ENCODE measurements around the gene FERMT1. TPM values are rescaled to one million over a fixed set of nuclear protein-coding genes. Genes with fewer than 3 reads are reported as not detected.
"Not testable (repeated sequence)": the region's sequence is repeated elsewhere in the genome, so short reads cannot be mapped to it uniquely, and the experiment has no call there.

FERMT1 gene
- total RNA-seq, 2 donors from 2014 or later: 0.34 to 0.37 TPM

- H3K9me3 Mint-ChIP-seq: no peaks in the 10 kb centered on the region
- H3K4me3 Mint-ChIP-seq: no peak overlapping the region
- H3K27me3 Mint-ChIP-seq (ENCODE audit: low read depth): peaks cover 27% of the 10 kb centered on the region
These were observed 66.8 kb downstream of the FERMT1 start for GRCh38 chr20:6055981-6056569.

GRCh38 chr20:6055161-6055783, 67.6 kb downstream of the FERMT1 start:
- no peaks in the 10 kb centered on the region for H3K36me3 Mint-ChIP-seq (ENCODE audit: insufficient read depth in 2 of 2)
- peaks cover 6% of the 10 kb centered on the region for H3K4me1 Mint-ChIP-seq (ENCODE audit: low read depth)
- ATAC-seq (replicated peaks in 1 of 2) (no peak), DNase-seq (no peak)
- H3K27ac Mint-ChIP-seq: no peak overlapping the region
- H3K27me3 Mint-ChIP-seq (ENCODE audit: low read depth): peaks cover 35% of the 10 kb centered on the region
- no peak overlapping the region for H3K4me3 Mint-ChIP-seq
- no peaks in the 10 kb centered on the region for H3K9me3 Mint-ChIP-seq

More at GRCh38 chr20:6055981-6056569, 66.8 kb downstream of the FERMT1 start:
- peaks cover 6% of the 10 kb centered on the region for H3K4me1 Mint-ChIP-seq (ENCODE audit: low read depth)
- no peak overlapping the region for H3K27ac Mint-ChIP-seq
- ATAC-seq (replicated peaks in 1 of 2): no peak
- no peaks in the 10 kb centered on the region for H3K36me3 Mint-ChIP-seq (ENCODE audit: insufficient read depth in 2 of 2)
- no peak for DNase-seq

- peaks cover 41% of the 10 kb centered on the region for H3K27me3 Mint-ChIP-seq (ENCODE audit: low read depth)
- not testable (repeated sequence) for H3K9me3 Mint-ChIP-seq; ATAC-seq (replicated peaks in 1 of 2); H3K36me3 Mint-ChIP-seq (ENCODE audit: insufficient read depth in 2 of 2); H3K4me1 Mint-ChIP-seq (ENCODE audit: low read depth); H3K4me3 Mint-ChIP-seq; DNase-seq; H3K27ac Mint-ChIP-seq
These were observed 68.2 kb downstream of the FERMT1 start for GRCh38 chr20:6054689-6055051.

GRCh38 chr20:6053776-6054688, 68.8 kb downstream of the FERMT1 start, which contains the start of gene LRRN4:
Gene LRRN4, minus strand, starts transcription at chr20:6054060. Its CDS starts 1,261 bp downstream, at chr20:6052799.
- Mint-ChIP-seq H3K36me3 (ENCODE audit: insufficient read depth in 2 of 2) (no peaks in the 10 kb centered on the region), H3K9me3 (no peaks in the 10 kb centered on the region), H3K27me3 (ENCODE audit: low read depth) (peaks cover 38% of the 10 kb centered on the region), H3K27ac (no peak within 1 kb of the TSS), H3K4me3 (peak within 1 kb of the TSS; percentile 4 to 61), H3K4me1 (ENCODE audit: low read depth) (peaks cover 6% of the 10 kb centered on the region)
- DNase-seq: no peak
- no peak for ATAC-seq (replicated peaks in 1 of 2)

GRCh38 chr20:6053064-6053775, 69.6 kb downstream of the FERMT1 start:
- Mint-ChIP-seq H3K27ac (no peak overlapping the region), H3K4me3 (peak overlapping the region; percentile 4 to 61), H3K36me3 (ENCODE audit: insufficient read depth in 2 of 2) (no peaks in the 10 kb centered on the region), H3K9me3 (no peaks in the 10 kb centered on the region), H3K4me1 (ENCODE audit: low read depth) (peaks cover 6% of the 10 kb centered on the region), H3K27me3 (ENCODE audit: low read depth) (peaks cover 32% of the 10 kb centered on the region)
- DNase-seq (no peak), ATAC-seq (replicated peaks in 1 of 2) (no peak)

- no peak overlapping the region for H3K27ac Mint-ChIP-seq
- no peak for DNase-seq
- no peaks in the 10 kb centered on the region for H3K36me3 Mint-ChIP-seq (ENCODE audit: insufficient read depth in 2 of 2)
- H3K27me3 Mint-ChIP-seq (ENCODE audit: low read depth): peaks cover 32% of the 10 kb centered on the region
- no peak for ATAC-seq (replicated peaks in 1 of 2)
- H3K4me1 Mint-ChIP-seq (ENCODE audit: low read depth): peaks cover 6% of the 10 kb centered on the region
- peak overlapping the region in 1 of 2 donors; percentile 72 for H3K4me3 Mint-ChIP-seq
- no peaks in the 10 kb centered on the region for H3K9me3 Mint-ChIP-seq
These were observed 71.3 kb downstream of the FERMT1 start for GRCh38 chr20:6051505-6051904.

- Mint-ChIP-seq H3K27ac (no peak overlapping the region), H3K27me3 (ENCODE audit: low read depth) (peaks cover 31% of the 10 kb centered on the region), H3K9me3 (no peaks in the 10 kb centered on the region), H3K36me3 (ENCODE audit: insufficient read depth in 2 of 2) (peaks cover 0 to 2% of the 10 kb centered on the region in 2 donors), H3K4me3 (no peak overlapping the region), H3K4me1 (ENCODE audit: low read depth) (peaks cover 6% of the 10 kb centered on the region)
- no peak for DNase-seq
- ATAC-seq (replicated peaks in 1 of 2): no peak
These were observed 74.4 kb downstream of the FERMT1 start for GRCh38 chr20:6048391-6048790.

- DNase-seq: no peak
- Mint-ChIP-seq H3K27me3 (ENCODE audit: low read depth) (peaks cover 18% of the 10 kb centered on the region), H3K4me3 (no peak overlapping the region), H3K9me3 (no peaks in the 10 kb centered on the region), H3K4me1 (ENCODE audit: low read depth) (no peaks in the 10 kb centered on the region), H3K27ac (no peak overlapping the region), H3K36me3 (ENCODE audit: insufficient read depth in 2 of 2) (peaks cover 0 to 3% of the 10 kb centered on the region in 2 donors)
- ATAC-seq (replicated peaks in 1 of 2): no peak
These were observed 76.4 kb downstream of the FERMT1 start for GRCh38 chr20:6046432-6046831.

GRCh38 chr20:6045566-6045965, 77.3 kb downstream of the FERMT1 start:
- ATAC-seq (replicated peaks in 1 of 2) (no peak), DNase-seq (no peak)
- no peaks in the 10 kb centered on the region for H3K4me1 Mint-ChIP-seq (ENCODE audit: low read depth)
- peaks cover 9% of the 10 kb centered on the region for H3K27me3 Mint-ChIP-seq (ENCODE audit: low read depth)
- peaks cover 1 to 4% of the 10 kb centered on the region in 2 donors for H3K36me3 Mint-ChIP-seq (ENCODE audit: insufficient read depth in 2 of 2)
- no peak overlapping the region for H3K27ac Mint-ChIP-seq
- no peaks in the 10 kb centered on the region for H3K9me3 Mint-ChIP-seq
- H3K4me3 Mint-ChIP-seq: no peak overlapping the region

- no peak for ATAC-seq (replicated peaks in 1 of 2)
- Mint-ChIP-seq H3K4me3 (no peak overlapping the region), H3K27me3 (ENCODE audit: low read depth) (no peaks in the 10 kb centered on the region), H3K36me3 (ENCODE audit: insufficient read depth in 2 of 2) (peaks cover 4 to 11% of the 10 kb centered on the region in 2 donors), H3K4me1 (ENCODE audit: low read depth) (no peaks in the 10 kb centered on the region), H3K27ac (no peak overlapping the region), H3K9me3 (no peaks in the 10 kb centered on the region)
- no peak for DNase-seq
These were observed 78.7 kb downstream of the FERMT1 start for GRCh38 chr20:6044115-6044514.

- no peak for DNase-seq
- H3K4me3 Mint-ChIP-seq: no peak overlapping the region
- no peaks in the 10 kb centered on the region for H3K4me1 Mint-ChIP-seq (ENCODE audit: low read depth)
- no peak overlapping the region for H3K27ac Mint-ChIP-seq
- ATAC-seq (replicated peaks in 1 of 2): no peak
- no peaks in the 10 kb centered on the region for H3K9me3 Mint-ChIP-seq
- no peaks in the 10 kb centered on the region for H3K27me3 Mint-ChIP-seq (ENCODE audit: low read depth)
- peaks cover 4 to 11% of the 10 kb centered on the region in 2 donors for H3K36me3 Mint-ChIP-seq (ENCODE audit: insufficient read depth in 2 of 2)
These were observed 81.0 kb downstream of the FERMT1 start for GRCh38 chr20:6041808-6042265.

GRCh38 chr20:6040958-6041807, 81.6 kb downstream of the FERMT1 start:
- H3K36me3 Mint-ChIP-seq (ENCODE audit: insufficient read depth in 2 of 2): peaks cover 4 to 11% of the 10 kb centered on the region in 2 donors
- ATAC-seq (replicated peaks in 1 of 2): no peak
- no peaks in the 10 kb centered on the region for H3K4me1 Mint-ChIP-seq (ENCODE audit: low read depth)
- H3K27ac Mint-ChIP-seq: no peak overlapping the region
- H3K27me3 Mint-ChIP-seq (ENCODE audit: low read depth): no peaks in the 10 kb centered on the region
- H3K9me3 Mint-ChIP-seq: no peaks in the 10 kb centered on the region
- H3K4me3 Mint-ChIP-seq: no peak overlapping the region
- no peak for DNase-seq

All from activated T-cell treated with anti-CD3 and anti-CD28 coated beads, Interleukin-2, amount 50 U/mL, for 72 hours (primary cell).